Large intestine (tissue), 3 donors: ENCODE results near the gene SART3. TPM values are rescaled to one million over a fixed set of nuclear protein-coding genes. Genes with fewer than 3 reads are reported as not detected.

Experiments used
- DNase-seq, 2 donors: peaks; one replicate each; pipeline versions ENCODE4 v3.0.0 to v3.0.0-alpha.2; 2013
- H3K27ac ChIP-seq: one replicate; pipeline ENCODE4 v1.5.1; 2013; ENCODE audit warnings: low read length
- H3K27me3 ChIP-seq: 2 replicates; pipeline ENCODE4 v1.6.1; 2013; ENCODE audit warnings: low read length; ENCODE audit not compliant: control insufficient read depth, insufficient read depth
- H3K36me3 ChIP-seq: 2 replicates; pipeline ENCODE4 v1.6.1; 2013; ENCODE audit warnings: low read length; ENCODE audit not compliant: control insufficient read depth, insufficient read depth
- H3K4me1 ChIP-seq: one replicate; pipeline ENCODE4 v1.6.1; 2013; ENCODE audit warnings: low read length; ENCODE audit not compliant: control insufficient read depth, insufficient read depth
- H3K4me3 ChIP-seq: one replicate; pipeline ENCODE4 v1.5.1; 2013; ENCODE audit warnings: low read length
- H3K9me3 ChIP-seq: one replicate; pipeline ENCODE4 v1.6.1; 2013; ENCODE audit warnings: mild to moderate bottlenecking, low read depth, low read length, moderate library complexity; ENCODE audit not compliant: control insufficient read depth
- WGBS: methylation state at CpG from one replicate; pipeline ENCODE4 v1.1.5; 2013; ENCODE audit warnings: low lambda C conversion rate; ENCODE audit not compliant: insufficient coverage; 5-methylcytosine and 5-hydroxymethylcytosine counted together
- polyA plus RNA-seq: library from polyadenylated mRNA; unstranded; fragments of 120-200 nt; gene quantifications from one replicate; pipeline ENCODE4 v1.2.1, GENCODE V29; 2013

Gene SART3
- polyA plus RNA-seq, 1 donor = 52.7 TPM

- no CpG with 5 or more reads among the region's 3 CpGs for WGBS
- DNase-seq = no peak
Observed at GRCh38 chr12:108605000-108605689, 44.2 kb upstream of the SART3 start.

GRCh38 chr12:108604208-108604941 is 43.4 kb upstream of the SART3 start:
- Histone ChIP-seq H3K9me3 (peaks cover 7% of the 10 kb centered on the region), H3K27me3 (no peaks in the 10 kb centered on the region), H3K27ac (no peak overlapping the region), H3K4me3 (no peak overlapping the region), H3K36me3 (no peaks in the 10 kb centered on the region), H3K4me1 (no peaks in the 10 kb centered on the region)
- DNase-seq = no peak
- 0% methylated on average over 1 of the region's 14 CpGs for WGBS

More at GRCh38 chr12:108605000-108605689, 44.2 kb upstream of the SART3 start:
- Histone ChIP-seq H3K9me3 (peaks cover 7% of the 10 kb centered on the region), H3K27ac (no peak overlapping the region), H3K4me1 (no peaks in the 10 kb centered on the region), H3K36me3 (no peaks in the 10 kb centered on the region), H3K27me3 (peaks cover 4% of the 10 kb centered on the region), H3K4me3 (no peak overlapping the region)

- Histone ChIP-seq H3K4me3 (no peak overlapping the region), H3K4me1 (no peaks in the 10 kb centered on the region), H3K27me3 (no peaks in the 10 kb centered on the region), H3K27ac (no peak overlapping the region), H3K36me3 (no peaks in the 10 kb centered on the region), H3K9me3 (peaks cover 7% of the 10 kb centered on the region)
- no CpG with 5 or more reads among the region's 4 CpGs for WGBS
- DNase-seq = no peak
Observed at GRCh38 chr12:108603743-108604142, 42.8 kb upstream of the SART3 start.

GRCh38 chr12:108602976-108603704 is 42.2 kb upstream of the SART3 start:
- Histone ChIP-seq H3K4me3 (no peak overlapping the region), H3K36me3 (no peaks in the 10 kb centered on the region), H3K4me1 (no peaks in the 10 kb centered on the region), H3K27ac (no peak overlapping the region), H3K9me3 (peaks cover 7% of the 10 kb centered on the region), H3K27me3 (no peaks in the 10 kb centered on the region)
- DNase-seq = no peak
- no CpG with 5 or more reads among the region's 15 CpGs for WGBS

- no peak for DNase-seq
- H3K36me3 ChIP-seq = no peaks in the 10 kb centered on the region
- H3K27me3 ChIP-seq = no peaks in the 10 kb centered on the region
- H3K4me3 ChIP-seq = no peak overlapping the region
- WGBS = no CpG with 5 or more reads among the region's 9 CpGs
- no peak overlapping the region for H3K27ac ChIP-seq
- peaks cover 7% of the 10 kb centered on the region for H3K9me3 ChIP-seq
- H3K4me1 ChIP-seq = no peaks in the 10 kb centered on the region
Observed at GRCh38 chr12:108602209-108602705, 41.3 kb upstream of the SART3 start.

- no peaks in the 10 kb centered on the region for H3K36me3 ChIP-seq
- H3K27ac ChIP-seq = no peak overlapping the region
- no peaks in the 10 kb centered on the region for H3K27me3 ChIP-seq
Observed at GRCh38 chr12:108600702-108601007, 39.7 kb upstream of the SART3 start.

GRCh38 chr12:108599948-108600701 is 39.2 kb upstream of the SART3 start:
- no peak for DNase-seq
- 40% methylated on average over 1 of the region's 10 CpGs for WGBS

More at GRCh38 chr12:108600702-108601007, 39.7 kb upstream of the SART3 start:
- Histone ChIP-seq H3K4me1 (no peaks in the 10 kb centered on the region), H3K4me3 (no peak overlapping the region), H3K9me3 (peaks cover 2% of the 10 kb centered on the region)
- no CpG with 5 or more reads among the region's 4 CpGs for WGBS
- no peak for DNase-seq

GRCh38 chr12:108599541-108599940 is 38.6 kb upstream of the SART3 start:
- H3K27ac ChIP-seq = no peak overlapping the region
- H3K36me3 ChIP-seq = no peaks in the 10 kb centered on the region
- H3K27me3 ChIP-seq = no peaks in the 10 kb centered on the region
- no peak overlapping the region for H3K4me3 ChIP-seq
- no peaks in the 10 kb centered on the region for H3K4me1 ChIP-seq
- H3K9me3 ChIP-seq = no peaks in the 10 kb centered on the region
- DNase-seq = no peak
- no CpG with 5 or more reads among the region's 6 CpGs for WGBS

More at GRCh38 chr12:108599948-108600701, 39.2 kb upstream of the SART3 start:
- Histone ChIP-seq H3K9me3 (no peaks in the 10 kb centered on the region), H3K36me3 (no peaks in the 10 kb centered on the region), H3K27me3 (no peaks in the 10 kb centered on the region), H3K27ac (no peak overlapping the region), H3K4me3 (no peak overlapping the region), H3K4me1 (no peaks in the 10 kb centered on the region)

GRCh38 chr12:108598553-108599250 is 37.7 kb upstream of the SART3 start:
- no CpG with 5 or more reads among the region's 11 CpGs for WGBS
- H3K9me3 ChIP-seq = no peaks in the 10 kb centered on the region
- H3K4me3 ChIP-seq = no peak overlapping the region
- no peak for DNase-seq
- H3K27ac ChIP-seq = peak overlapping the region; percentile 2
- no peaks in the 10 kb centered on the region for H3K27me3 ChIP-seq
- no peaks in the 10 kb centered on the region for H3K36me3 ChIP-seq
- no peaks in the 10 kb centered on the region for H3K4me1 ChIP-seq
